ENCODE results near the gene VAC14. TPM values are rescaled to one million over a fixed set of nuclear protein-coding genes. Genes with fewer than 3 reads are reported as not detected.

VAC14 gene
- total and polyA plus RNA-seq, 2 of the 8 experiments (the other 6 are each of a cell fraction or from before 2014, with no cell fraction given), result 56.0 to 108 TPM

- peaks cover 0 to 6% (median 2%) of the 10 kb centered on the region in 4 experiments; a peak in 1 of 7 replicates for H3K4me1 ChIP-seq (replicated peaks in 1 of 4; ENCODE audit: control insufficient read depth in 3 of 4, insufficient read depth in 4 of 4, low read length in 3 of 4)
- H2AFZ ChIP-seq (ENCODE audit: low read length), result no peak overlapping the region
- H4K8ac ChIP-seq (ENCODE audit: extremely low read depth, insufficient read depth, low read length), result no peak overlapping the region
- H3K18ac ChIP-seq (ENCODE audit: extremely low read depth, low read length), result no peak overlapping the region
- no peaks in the 10 kb centered on the region for H3K23me2 ChIP-seq (ENCODE audit: low read depth, low read length)
- no peak overlapping the region for H3K14ac ChIP-seq (ENCODE audit: insufficient read length)
- no peaks in the 10 kb centered on the region for H3K79me2 ChIP-seq (ENCODE audit: control insufficient read depth in 1 of 2, insufficient read depth in 2 of 2, low read length in 2 of 2)
- no peak overlapping the region for H3K27ac ChIP-seq (ENCODE audit: low read depth, low read length)
- H4K5ac ChIP-seq (ENCODE audit: insufficient read length, low read depth, low read length), result no peak overlapping the region
- H4K91ac ChIP-seq (replicated peaks; ENCODE audit: insufficient read length, low read length), result no peak overlapping the region
- no peak overlapping the region for H3K4ac ChIP-seq (replicated peaks; ENCODE audit: insufficient read length, low read depth, low read length)
- no peak overlapping the region for H2BK20ac ChIP-seq (ENCODE audit: low read length)
- no peak overlapping the region for H3K4me3 ChIP-seq (ENCODE audit: extremely low read depth in 1 of 4, insufficient read depth in 2 of 4, low read depth in 3 of 4, low read length in 4 of 4)
- no peaks in the 10 kb centered on the region for H4K20me1 ChIP-seq (replicated peaks in 1 of 2; ENCODE audit: control insufficient read depth in 1 of 2, insufficient read depth in 2 of 2, low read length in 2 of 2)
- H3K27me3 ChIP-seq (replicated peaks in 1 of 4; ENCODE audit: control insufficient read depth in 3 of 4, extremely low read depth in 1 of 4, insufficient read depth in 3 of 4, low read length in 3 of 4), result no peaks in the 10 kb centered on the region
- H2AK5ac ChIP-seq (ENCODE audit: low read depth, low read length), result no peak overlapping the region
- no peak for FAIRE-seq
- ChIA-PET CTCF (ENCODE audit: partially characterized antibody) (interaction anchor here (1.1 to 3.0 kb wide), 4 partner anchors 10 to 43 kb away, joined by 3 to 13 read pairs (median 6); no protein-coding TSS in a partner anchor), POLR2A (ENCODE audit: partially characterized antibody) (interaction anchor here (0.7 to 1.1 kb wide), 2 partner anchors 13 to 62 kb away, joined by 3 to 4 read pairs; no protein-coding TSS in a partner anchor)
- H3K23ac ChIP-seq (ENCODE audit: insufficient read length), result no peak overlapping the region
- no peak overlapping the region for H3K4me2 ChIP-seq (ENCODE audit: insufficient read depth in 1 of 2, low read depth in 2 of 2, low read length in 2 of 2)
- no peaks in the 10 kb centered on the region for H3K9me3 ChIP-seq (ENCODE audit: insufficient read depth in 2 of 2, low read depth in 1 of 2, low read length in 1 of 2)
- no peaks in the 10 kb centered on the region; the same call in 1 of the 2 replicates for H3K79me1 ChIP-seq (ENCODE audit: low read depth, low read length)
- H2BK12ac ChIP-seq (ENCODE audit: low read depth, low read length), result no peak overlapping the region
- peaks cover 0 to 6% (median 4%) of the 10 kb centered on the region in 4 experiments; a peak in 2 of 8 replicates for H3K36me3 ChIP-seq (ENCODE audit: control insufficient read depth in 2 of 4, insufficient read depth in 4 of 4, low read length in 3 of 4)
- no peak overlapping the region for H2BK120ac ChIP-seq (replicated peaks; ENCODE audit: low read depth, low read length)
- no peak for DNase-seq (ENCODE audit: low read depth in 1 of 2, low spot score in 2 of 2)
- H2BK5ac ChIP-seq (ENCODE audit: low read depth, low read length), result no peak overlapping the region
- WGBS, 2 experiments (ENCODE audit: extremely low coverage in 1 of 2, insufficient coverage in 1 of 2, insufficient read length in 1 of 2, insufficient replicate concordance in 2 of 2, low coverage in 1 of 2, low lambda C conversion rate in 2 of 2, missing lambda C conversion rate in 1 of 2), result 90% methylated on average over 7 of the region's 9 CpGs; no CpG with 5 or more reads in 1 of the 2 experiments
- no peak overlapping the region for H3K9ac ChIP-seq (replicated peaks in 1 of 4; ENCODE audit: extremely low read depth in 1 of 4, low read depth in 3 of 4, low read length in 3 of 4)
- no peak overlapping the region for H3K56ac ChIP-seq (replicated peaks; ENCODE audit: insufficient read length, low read depth, low read length)
- H2BK15ac ChIP-seq (ENCODE audit: low read length), result no peak overlapping the region
These were observed 72.8 kb downstream of the VAC14 start for GRCh38 chr16:70728150-70728549.
